GM15510 (cell line): Measurements from ENCODE around the gene NEBL.

Source experiments
- POLR2A ChIP-seq: IDR thresholded peaks from 3 replicates; pipeline ENCODE4 v1.6.1; 2011; ENCODE audit warnings: borderline replicate concordance; ENCODE audit not compliant: insufficient read length; ENCODE audit errors: extremely low read depth

Gene NEBL

GRCh38 chr10:20853276-20853675, 43.8 kb downstream of the NEBL start:
- no peak for TF ChIP-seq POLR2A

- no peak for TF ChIP-seq POLR2A
Observed at GRCh38 chr10:20852303-20852702, 44.8 kb downstream of the NEBL start.

GRCh38 chr10:20847512-20847911, 49.6 kb downstream of the NEBL start:
- TF ChIP-seq POLR2A: no peak

GRCh38 chr10:20846263-20846662, 50.8 kb downstream of the NEBL start:
- no peak for TF ChIP-seq POLR2A

- TF ChIP-seq POLR2A: no peak
Observed at GRCh38 chr10:20841419-20841818, 55.7 kb downstream of the NEBL start.

- TF ChIP-seq POLR2A: no peak
Observed at GRCh38 chr10:20839910-20840309, 57.2 kb downstream of the NEBL start.

GRCh38 chr10:20839141-20839540, 58.0 kb downstream of the NEBL start:
- no peak for TF ChIP-seq POLR2A

- no peak for TF ChIP-seq POLR2A
Observed at GRCh38 chr10:20836401-20836800, 60.7 kb downstream of the NEBL start.

GRCh38 chr10:20835335-20835734, 61.8 kb downstream of the NEBL start:
- TF ChIP-seq POLR2A: no peak

- TF ChIP-seq POLR2A: no peak
Observed at GRCh38 chr10:20834825-20835224, 62.3 kb downstream of the NEBL start.

- no peak for TF ChIP-seq POLR2A
Observed at GRCh38 chr10:20822825-20823224, 74.3 kb downstream of the NEBL start.

- no peak for TF ChIP-seq POLR2A
Observed at GRCh38 chr10:20817646-20818045, 79.5 kb downstream of the NEBL start.

- TF ChIP-seq POLR2A: no peak
Observed at GRCh38 chr10:20817116-20817515, 80.0 kb downstream of the NEBL start.

- no peak for TF ChIP-seq POLR2A
Observed at GRCh38 chr10:20814116-20814515, 83.0 kb downstream of the NEBL start.

GRCh38 chr10:20811131-20811530, 86.0 kb downstream of the NEBL start:
- TF ChIP-seq POLR2A: no peak

GRCh38 chr10:20809631-20810030, 87.5 kb downstream of the NEBL start:
- no peak for TF ChIP-seq POLR2A

- TF ChIP-seq POLR2A: no peak
Observed at GRCh38 chr10:20806487-20806886, 90.6 kb downstream of the NEBL start.
